Tibial nerve (tissue), 4 donors: Measurements from ENCODE around the gene KSR1. TPM values are rescaled to one million over a fixed set of nuclear protein-coding genes. Genes with fewer than 3 reads are reported as not detected.
"Not testable (repeated sequence)": the region's sequence is repeated elsewhere in the genome, so short reads cannot be mapped to it uniquely, and the experiment has no call there.

Experiments used
- DNase-seq, 2 donors: peaks; one replicate each; pipeline ENCODE4 v3.0.0-alpha.2; 2019; ENCODE audit warnings: low spot score in 2 of 2
- H3K27ac ChIP-seq, 4 donors: fragments of 200-600 bp; sonication (generic) in 3 of 4; one replicate each; pipeline ENCODE4 v1.5.1; 2017 to 2019; ENCODE audit warnings: mild to moderate bottlenecking in 1 of 4
- H3K27me3 ChIP-seq, 2 donors: fragments of 200-600 bp; sonication (generic) in 1 of 2; one replicate each; pipeline versions ENCODE4 v1.5.1 to v1.6.0; 2017 to 2019
- H3K36me3 ChIP-seq, 3 donors: fragments of 200-600 bp; sonication (generic); one replicate each; pipeline ENCODE4 v1.5.1; 2018 to 2019
- H3K4me1 ChIP-seq, 4 donors: fragments of 200-600 bp; sonication (generic) in 3 of 4; one replicate each; pipeline ENCODE4 v1.5.1; 2017 to 2019
- H3K4me3 ChIP-seq, 4 donors: fragments of 200-600 bp; sonication (generic) in 3 of 4; one replicate each; pipeline ENCODE4 v1.5.1; 2017 to 2019; ENCODE audit warnings: mild to moderate bottlenecking in 1 of 4, moderate library complexity in 1 of 4
- H3K9me3 ChIP-seq, 4 donors: fragments of 200-600 bp; sonication (generic) in 3 of 4; one replicate each; pipeline ENCODE4 v1.5.1; 2017 to 2019
- EP300 ChIP-seq, 2 donors: sonication (generic); formaldehyde crosslinking; IDR thresholded peaks; one replicate each; pipeline ENCODE4 v1.6.1; 2017; ENCODE audit warnings: antibody characterized with exemption in 2 of 2, mild to moderate bottlenecking in 1 of 2
- POLR2A ChIP-seq, 2 donors: fragments of 450-650 bp; IDR thresholded peaks; one replicate each; pipeline ENCODE4 v1.6.1; 2017; ENCODE audit warnings: antibody characterized with exemption in 2 of 2, mild to moderate bottlenecking in 2 of 2, moderate library complexity in 2 of 2
- WGBS, 2 donors: methylation state at CpG; one replicate each; pipeline ENCODE4 v1.1.5; 2018; 5-methylcytosine and 5-hydroxymethylcytosine counted together
- total RNA-seq, 4 donors: library from RNA; depleted of rRNA; stranded (reverse); fragments of >200 nt; gene quantifications; one replicate each; pipeline ENCODE4 v1.1.0, GENCODE V29; 2016
- TF ChIP-seq, protein P1 (sequence below), 5 experiments: fragments of 200-600 bp in 3 of 5; fragments of 450-650 bp in 2 of 5; sonication (generic) in 3 of 5; IDR thresholded peaks; one replicate each; pipeline ENCODE4 v1.5.1; 2016 to 2019; ENCODE audit warnings: antibody characterized with exemption in 5 of 5, mild to moderate bottlenecking in 3 of 5, moderate library complexity in 2 of 5

Gene KSR1
- total RNA-seq, 4 donors from 2014 or later = 45.1 to 110 (median 54.2) TPM

DNA sequence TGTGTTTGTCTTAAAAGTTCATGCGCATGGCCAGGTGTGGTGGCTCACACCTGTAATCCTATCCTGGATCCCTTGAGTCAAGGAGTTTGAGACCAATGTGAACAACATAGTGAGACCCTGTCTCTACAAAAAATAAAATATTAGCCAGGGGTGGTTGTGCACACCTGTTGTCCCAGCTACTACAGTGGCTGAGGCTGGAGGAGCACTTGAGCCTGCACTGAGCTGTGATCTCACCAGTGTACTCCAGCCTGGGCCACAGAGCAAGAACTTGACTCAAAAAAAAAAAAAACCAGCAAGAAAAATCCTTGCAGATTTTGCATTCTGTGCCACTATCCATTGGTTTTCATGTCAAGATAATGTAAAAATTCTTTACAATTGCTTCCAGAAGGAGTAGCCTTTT is 8.2 kb downstream of the KSR1 start:
- 83 to 89% methylated on average over 1 of the region's 1 CpG for WGBS, 2 donors
- H3K27ac ChIP-seq = no peak overlapping the region
- DNase-seq = no peak
- TF ChIP-seq POLR2A (IDR thresholded peaks at IDR 0.05) = no peak
- no peaks in the 10 kb centered on the region for H3K9me3 ChIP-seq
- H3K4me1 ChIP-seq = peaks cover 0 to 34% (median 3%) of the 10 kb centered on the region in 4 donors
- H3K27me3 ChIP-seq = no peaks in the 10 kb centered on the region
- no peaks in the 10 kb centered on the region for H3K36me3 ChIP-seq
- no peak overlapping the region for H3K4me3 ChIP-seq

GRCh38 chr17:27465875-27466274 is 9.6 kb downstream of the KSR1 start:
- not testable (repeated sequence) for H3K9me3 ChIP-seq, DNase-seq, H3K27me3 ChIP-seq, H3K4me3 ChIP-seq, H3K27ac ChIP-seq, H3K36me3 ChIP-seq
- H3K4me1 ChIP-seq = peaks cover 0 to 34% (median 0%) of the 10 kb centered on the region in 4 donors
- WGBS, 2 donors = 79 to 82% methylated on average over 2 of the region's 2 CpGs

DNA sequence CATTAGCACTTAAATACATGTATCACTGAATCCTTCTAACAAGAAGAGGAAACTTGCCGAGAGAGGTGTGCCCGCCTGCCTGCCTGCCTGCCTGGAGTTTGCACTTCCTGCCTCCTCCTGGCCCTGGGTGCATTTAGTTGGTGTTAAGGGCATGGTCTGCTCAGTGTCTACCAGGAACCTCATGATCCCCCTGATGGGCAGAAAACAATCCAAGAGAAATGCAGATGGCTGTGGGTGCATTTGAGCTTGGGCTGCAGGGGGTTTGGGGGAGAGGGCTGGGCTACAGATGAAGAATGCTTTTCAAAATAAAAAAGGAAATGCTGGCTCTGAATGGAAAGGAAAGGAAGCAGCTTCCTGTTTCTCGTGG is 10.1 kb downstream of the KSR1 start:
- no peaks in the 10 kb centered on the region for H3K36me3 ChIP-seq
- H3K27ac ChIP-seq = peak overlapping the region in 1 of 4 donors; percentile 60
- 42 to 57% methylated on average over 3 of the region's 3 CpGs for WGBS, 2 donors
- no peaks in the 10 kb centered on the region for H3K27me3 ChIP-seq
- peaks cover 0 to 36% (median under 1%) of the 10 kb centered on the region in 4 donors for H3K4me1 ChIP-seq
- no peak for DNase-seq
- TF ChIP-seq POLR2A (IDR thresholded peaks at IDR 0.05) (no peak), EP300 (IDR thresholded peaks at IDR 0.05) (no peak)
- TF ChIP-seq, protein P1, sequence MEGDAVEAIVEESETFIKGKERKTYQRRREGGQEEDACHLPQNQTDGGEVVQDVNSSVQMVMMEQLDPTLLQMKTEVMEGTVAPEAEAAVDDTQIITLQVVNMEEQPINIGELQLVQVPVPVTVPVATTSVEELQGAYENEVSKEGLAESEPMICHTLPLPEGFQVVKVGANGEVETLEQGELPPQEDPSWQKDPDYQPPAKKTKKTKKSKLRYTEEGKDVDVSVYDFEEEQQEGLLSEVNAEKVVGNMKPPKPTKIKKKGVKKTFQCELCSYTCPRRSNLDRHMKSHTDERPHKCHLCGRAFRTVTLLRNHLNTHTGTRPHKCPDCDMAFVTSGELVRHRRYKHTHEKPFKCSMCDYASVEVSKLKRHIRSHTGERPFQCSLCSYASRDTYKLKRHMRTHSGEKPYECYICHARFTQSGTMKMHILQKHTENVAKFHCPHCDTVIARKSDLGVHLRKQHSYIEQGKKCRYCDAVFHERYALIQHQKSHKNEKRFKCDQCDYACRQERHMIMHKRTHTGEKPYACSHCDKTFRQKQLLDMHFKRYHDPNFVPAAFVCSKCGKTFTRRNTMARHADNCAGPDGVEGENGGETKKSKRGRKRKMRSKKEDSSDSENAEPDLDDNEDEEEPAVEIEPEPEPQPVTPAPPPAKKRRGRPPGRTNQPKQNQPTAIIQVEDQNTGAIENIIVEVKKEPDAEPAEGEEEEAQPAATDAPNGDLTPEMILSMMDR (IDR thresholded peaks at IDR 0.05) = no peak
- no peak overlapping the region for H3K4me3 ChIP-seq
- H3K9me3 ChIP-seq = no peaks in the 10 kb centered on the region

DNA sequence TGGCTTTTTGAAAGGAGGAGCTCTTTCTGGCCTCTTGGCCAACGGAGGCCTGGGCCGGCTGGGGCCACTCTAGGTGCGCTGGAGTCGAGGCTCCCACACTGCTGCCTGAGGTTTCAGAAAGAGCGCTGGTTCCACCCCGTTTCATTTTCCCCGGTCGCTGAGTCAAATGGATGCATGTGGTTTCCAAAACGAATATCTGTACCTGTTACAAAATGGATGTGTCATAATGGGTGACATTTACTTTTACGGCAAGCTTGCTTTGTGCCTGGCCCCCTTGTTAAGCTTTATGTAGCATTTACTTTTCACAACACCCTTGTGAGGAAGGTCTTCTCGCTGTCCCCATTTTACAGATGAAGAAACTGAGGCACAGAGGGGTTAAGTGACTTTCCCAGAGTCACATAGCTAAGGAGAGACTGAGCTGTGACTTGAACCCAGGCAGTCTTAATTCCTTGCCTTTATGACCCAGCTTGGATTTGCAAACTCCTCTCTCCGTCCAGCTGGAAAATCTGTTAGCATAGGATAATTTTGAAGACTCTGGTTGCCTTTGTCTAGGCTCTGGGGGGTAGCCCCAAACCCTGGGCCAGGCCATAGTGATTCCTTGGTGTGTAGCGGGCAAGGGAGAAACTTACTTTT is 10.6 kb downstream of the KSR1 start:
- no peaks in the 10 kb centered on the region for H3K36me3 ChIP-seq
- WGBS, 2 donors = 76 to 82% methylated on average over 13 of the region's 13 CpGs
- TF ChIP-seq, protein P1 (IDR thresholded peaks at IDR 0.05) = no peak
- TF ChIP-seq POLR2A (IDR thresholded peaks at IDR 0.05) = no peak
- TF ChIP-seq EP300 (IDR thresholded peaks at IDR 0.05) = no peak
- H3K4me3 ChIP-seq = no peak overlapping the region
- H3K9me3 ChIP-seq = no peaks in the 10 kb centered on the region
- no peaks in the 10 kb centered on the region for H3K27me3 ChIP-seq
- H3K4me1 ChIP-seq = peaks cover 0 to 41% (median 5%) of the 10 kb centered on the region in 4 donors
- DNase-seq = no peak
- H3K27ac ChIP-seq = peak overlapping the region in 1 of 4 donors; percentile 60

DNA sequence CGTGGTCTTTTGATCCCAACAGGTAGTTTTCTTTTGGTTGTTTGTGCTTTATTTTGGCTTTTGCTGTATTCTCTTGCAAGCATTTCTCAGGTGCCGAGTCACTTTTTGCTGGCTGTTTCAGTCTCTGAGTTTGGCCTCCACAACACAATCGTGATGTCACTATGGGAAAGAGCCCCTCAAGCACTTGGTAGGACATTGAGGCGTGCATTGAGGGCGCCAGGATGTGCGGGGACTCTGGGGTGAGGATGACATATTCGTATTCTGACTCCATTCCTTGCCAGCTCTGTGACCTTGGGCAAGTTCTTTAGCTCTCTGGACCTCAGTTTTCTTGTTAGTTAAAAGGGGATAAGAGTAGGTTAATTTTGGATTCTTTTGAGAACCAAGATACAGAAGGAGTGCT is 13.0 kb downstream of the KSR1 start:
- H3K4me3 ChIP-seq = no peak overlapping the region
- 75 to 80% methylated on average over 7 of the region's 7 CpGs for WGBS, 2 donors
- TF ChIP-seq EP300 (IDR thresholded peaks at IDR 0.05) = no peak
- TF ChIP-seq POLR2A (IDR thresholded peaks at IDR 0.05) = no peak
- TF ChIP-seq, protein P1 (IDR thresholded peaks at IDR 0.05) = no peak
- H3K36me3 ChIP-seq = no peaks in the 10 kb centered on the region
- H3K27me3 ChIP-seq = no peaks in the 10 kb centered on the region
- DNase-seq = no peak
- H3K4me1 ChIP-seq = peaks cover 0 to 58% (median 13%) of the 10 kb centered on the region in 4 donors
- H3K27ac ChIP-seq = no peak overlapping the region
- H3K9me3 ChIP-seq = no peaks in the 10 kb centered on the region

DNA sequence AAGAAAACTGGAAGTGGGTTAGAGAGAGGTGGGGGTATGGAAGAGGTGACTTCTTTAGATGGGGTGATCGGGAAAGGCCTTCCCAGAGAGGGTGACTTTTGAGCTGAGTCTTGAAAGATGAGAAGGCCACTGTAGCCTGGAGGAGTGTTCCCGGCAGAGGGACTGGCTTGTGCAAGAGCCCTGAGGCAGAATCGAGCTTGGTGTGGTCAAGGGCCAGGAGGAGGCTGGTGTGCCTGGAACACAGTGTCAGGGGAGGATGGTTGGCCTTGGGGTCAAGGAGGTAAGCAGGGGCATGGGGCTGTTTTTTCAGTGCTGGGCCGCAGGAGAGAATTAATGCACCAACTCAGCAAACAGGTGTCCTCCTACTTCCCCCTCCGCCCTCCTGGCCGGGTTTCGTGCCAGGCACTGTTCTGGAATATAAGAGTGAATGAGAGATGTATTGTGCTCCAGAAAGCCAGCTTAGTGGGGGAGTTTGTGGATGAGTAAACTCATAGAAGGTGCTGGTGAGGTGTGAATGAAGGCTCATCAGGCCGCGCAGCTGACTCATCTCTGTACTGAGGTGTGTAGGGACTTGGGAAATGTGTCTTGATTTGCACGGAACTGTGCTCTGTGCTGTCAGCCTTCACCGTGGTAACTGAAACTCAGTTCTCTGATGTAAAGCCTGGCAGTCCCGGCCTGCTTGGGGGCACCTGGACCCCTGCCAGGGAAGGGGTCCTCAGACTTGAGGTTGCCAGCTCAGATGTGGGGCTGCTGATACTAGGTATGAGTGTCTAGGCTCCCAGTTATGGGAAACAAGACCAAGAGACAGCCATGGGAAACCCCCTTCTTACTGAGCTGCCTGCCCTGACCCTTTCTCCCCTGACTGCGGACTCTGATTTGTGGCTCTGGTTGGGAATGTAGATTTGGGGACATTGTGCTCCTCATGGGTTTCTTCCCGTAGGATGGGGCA is 15.3 kb downstream of the KSR1 start:
- H3K4me3 ChIP-seq = no peak overlapping the region
- peaks cover 0 to 69% (median 18%) of the 10 kb centered on the region in 4 donors for H3K4me1 ChIP-seq
- WGBS, 2 donors = 80 to 83% methylated on average over 14 of the region's 14 CpGs
- TF ChIP-seq EP300 (IDR thresholded peaks at IDR 0.05) (no peak), POLR2A (IDR thresholded peaks at IDR 0.05) (no peak)
- TF ChIP-seq, protein P1 (IDR thresholded peaks at IDR 0.05) = no peak
- H3K27me3 ChIP-seq = no peaks in the 10 kb centered on the region
- H3K9me3 ChIP-seq = no peaks in the 10 kb centered on the region
- peak overlapping the region in 1 of 4 donors; percentile 22 for H3K27ac ChIP-seq
- DNase-seq = no peak
- H3K36me3 ChIP-seq = no peaks in the 10 kb centered on the region
